CD4-positive, alpha-beta T cell treated with Interferon alpha-2 for 1 hour (primary cell): ENCODE data around the gene CAPN8.

Experiments used
- DNase-seq, 2 donors: peaks; one replicate each; pipeline ENCODE4 v3.0.0-alpha.2; 2020 to 2022

Gene CAPN8

GRCh38 chr1:223652436-223652941, 13.0 kb downstream of the CAPN8 start:
- no peak for DNase-seq

- DNase-seq, result no peak
Observed at GRCh38 chr1:223651291-223651991, 14.1 kb downstream of the CAPN8 start.

DNA sequence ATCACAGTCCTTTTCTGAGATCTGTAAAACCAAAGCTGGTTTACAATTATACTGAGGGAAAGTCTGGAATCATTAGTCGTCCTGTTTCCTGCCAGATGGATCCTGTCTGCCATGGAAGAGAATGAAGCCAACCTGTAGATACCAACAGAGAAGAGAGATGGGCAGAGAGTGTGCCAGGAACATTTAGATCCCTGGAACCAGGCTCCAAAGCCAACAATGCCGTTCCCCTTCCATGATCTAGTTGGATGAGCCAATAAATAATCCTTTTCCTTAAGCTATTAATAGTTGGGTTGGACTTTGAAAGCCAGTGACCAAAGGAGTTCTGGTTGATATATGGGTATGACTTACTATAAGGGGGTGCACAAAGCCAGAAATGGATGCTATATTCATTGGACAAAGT, 15.0 kb downstream of the CAPN8 start:
- no peak for DNase-seq

- no peak for DNase-seq
Observed at GRCh38 chr1:223649222-223649621, 16.3 kb downstream of the CAPN8 start.

DNA sequence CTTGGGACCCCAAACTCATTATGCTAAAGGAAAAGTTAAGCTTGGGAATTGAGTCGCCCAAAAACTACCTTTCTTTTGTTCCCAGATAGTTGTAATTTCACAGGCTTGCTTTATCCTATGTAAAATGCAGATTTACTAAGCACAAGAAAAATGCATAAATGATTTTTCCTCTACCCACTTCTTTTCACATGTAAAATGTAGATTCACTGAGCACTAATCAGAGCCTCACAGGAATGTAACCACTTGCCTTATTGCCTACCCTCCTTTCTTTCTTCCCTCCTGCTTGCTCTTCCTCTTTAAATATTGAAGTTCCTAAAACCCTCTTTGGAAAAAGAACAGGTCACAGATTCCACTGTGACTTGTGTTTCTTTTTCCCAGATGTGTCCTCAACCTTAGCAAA, 18.3 kb downstream of the CAPN8 start:
- no peak for DNase-seq

- no peak for DNase-seq
Observed at GRCh38 chr1:223645903-223646302, 19.6 kb downstream of the CAPN8 start.

DNA sequence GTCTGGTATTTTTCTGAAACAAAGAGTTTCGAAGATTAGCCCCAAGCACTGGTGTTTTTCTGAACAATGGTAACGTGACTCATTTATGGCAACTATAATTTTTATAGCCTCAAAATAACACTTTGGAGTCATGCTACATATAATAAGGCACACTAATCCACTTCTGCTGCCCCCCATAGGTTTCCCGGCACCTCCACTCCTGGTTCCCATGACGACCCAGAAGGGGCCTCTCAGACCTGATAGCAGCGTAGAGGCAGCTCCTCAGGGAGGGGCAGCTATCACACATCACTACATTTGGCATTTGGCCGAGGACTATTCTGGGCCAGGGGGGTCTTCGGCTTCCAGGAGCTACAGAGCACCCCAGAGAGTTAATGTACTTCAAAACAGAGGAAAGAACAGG, 23.3 kb downstream of the CAPN8 start:
- DNase-seq, result no peak

- no peak for DNase-seq
Observed at GRCh38 chr1:223641523-223642039, 23.9 kb downstream of the CAPN8 start.

- DNase-seq, result peak in 1 of 2 donors; percentile 3
Observed at GRCh38 chr1:223639331-223639749, 26.2 kb downstream of the CAPN8 start.

- DNase-seq, result no peak
Observed at GRCh38 chr1:223635236-223635635, 30.3 kb downstream of the CAPN8 start.

DNA sequence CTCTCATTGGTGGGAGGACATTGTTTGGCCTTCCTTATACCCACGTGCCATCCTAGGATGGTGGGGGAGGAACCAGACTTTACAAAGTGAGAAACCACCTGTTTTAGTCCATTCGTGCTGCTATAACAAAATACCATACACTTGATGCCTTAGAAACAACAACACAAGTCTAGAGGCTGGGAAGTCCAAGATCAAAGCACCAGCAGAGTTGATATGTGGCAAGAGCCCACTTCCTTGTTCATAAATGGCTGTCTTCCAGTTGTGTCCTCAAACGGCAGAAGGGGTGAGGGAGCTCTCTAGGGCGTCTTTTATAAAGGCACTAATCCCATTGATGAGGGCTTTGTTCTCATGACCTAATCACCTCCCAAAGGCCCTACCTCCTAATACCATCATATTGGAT, 31.1 kb downstream of the CAPN8 start:
- no peak for DNase-seq

GRCh38 chr1:223631956-223632355, 33.5 kb downstream of the CAPN8 start:
- DNase-seq, result no peak

DNA sequence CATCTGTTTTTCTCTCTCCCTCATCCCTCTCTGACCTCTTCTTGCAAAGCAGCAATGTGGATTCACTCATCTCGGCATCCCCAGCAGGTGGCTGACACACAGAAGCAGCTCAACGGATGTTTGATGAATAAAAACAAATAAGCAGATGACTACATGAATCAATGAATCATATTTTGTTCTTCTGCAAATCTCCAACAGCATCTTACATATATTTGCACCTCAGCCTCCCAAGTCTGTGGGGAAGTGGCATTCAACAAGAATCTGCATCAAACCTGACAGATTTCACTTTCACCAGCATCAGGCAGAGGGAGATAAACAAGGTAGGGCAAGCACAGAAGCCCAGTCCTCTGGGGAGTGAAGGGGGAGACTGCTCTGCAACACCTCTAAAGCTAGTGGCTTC, 34.0 kb downstream of the CAPN8 start:
- no peak for DNase-seq

DNA sequence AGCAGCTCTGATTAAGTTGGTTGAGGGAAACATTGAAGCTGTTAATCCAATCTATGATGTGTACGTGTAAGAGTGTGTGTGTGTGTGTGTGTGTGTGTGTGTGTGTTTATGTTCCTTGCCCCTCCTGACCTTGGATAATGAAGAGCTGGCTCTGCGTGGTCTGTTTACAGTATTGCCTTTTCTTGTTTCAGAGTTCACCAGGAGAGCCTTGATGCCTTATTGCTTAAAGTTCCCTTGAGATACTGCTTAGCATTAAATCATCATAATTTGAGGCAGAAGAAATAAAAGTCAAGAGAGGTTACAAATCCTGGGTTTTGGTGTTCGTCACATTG, 36.4 kb downstream of the CAPN8 start:
- no peak for DNase-seq

DNA sequence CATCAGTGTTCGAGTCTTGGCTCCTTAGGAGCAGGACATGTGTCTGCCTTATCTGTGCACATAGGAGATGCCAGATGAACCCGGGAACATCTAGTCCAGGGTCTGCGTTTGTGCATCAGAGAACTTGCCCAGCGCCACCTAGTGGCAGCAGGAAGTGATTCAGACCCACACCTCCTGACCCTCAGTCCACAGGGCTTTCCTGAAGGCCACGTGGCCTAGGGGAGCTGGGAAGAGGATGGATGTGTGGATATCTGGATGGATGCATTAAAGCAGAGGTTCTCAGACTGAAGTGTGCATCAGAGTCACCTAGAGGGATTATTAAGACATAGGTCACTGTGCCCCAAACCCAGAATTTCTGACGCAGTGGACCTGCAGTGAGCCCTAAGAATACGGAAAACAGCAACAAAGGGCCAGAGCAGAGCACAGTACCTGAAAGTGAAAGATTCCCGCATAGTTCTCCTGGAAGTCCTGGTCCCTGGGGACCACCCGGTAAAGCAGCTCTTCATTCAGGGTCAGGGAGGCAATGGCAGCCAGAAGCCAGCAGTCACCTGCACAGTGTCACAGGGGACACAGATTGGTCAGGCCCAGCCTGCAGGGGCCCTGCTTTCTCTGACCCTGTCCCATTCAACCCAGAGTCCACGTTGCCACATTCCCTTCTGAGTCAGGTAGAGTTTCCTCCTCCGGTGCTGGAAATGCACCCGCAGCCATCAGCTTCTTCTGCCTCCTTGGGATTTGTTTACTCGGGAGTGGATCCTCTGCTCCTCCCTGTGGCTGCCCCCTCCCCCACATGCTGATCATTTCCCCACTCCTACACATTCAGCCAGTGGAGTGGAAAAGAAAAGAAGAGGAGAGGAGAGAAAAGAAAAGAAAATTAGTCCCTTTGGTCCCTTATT, 37.0 kb downstream of the CAPN8 start:
- DNase-seq, result peak; percentile 13 to 47

GRCh38 chr1:223622132-223622842, 43.2 kb downstream of the CAPN8 start:
- DNase-seq, result no peak

DNA sequence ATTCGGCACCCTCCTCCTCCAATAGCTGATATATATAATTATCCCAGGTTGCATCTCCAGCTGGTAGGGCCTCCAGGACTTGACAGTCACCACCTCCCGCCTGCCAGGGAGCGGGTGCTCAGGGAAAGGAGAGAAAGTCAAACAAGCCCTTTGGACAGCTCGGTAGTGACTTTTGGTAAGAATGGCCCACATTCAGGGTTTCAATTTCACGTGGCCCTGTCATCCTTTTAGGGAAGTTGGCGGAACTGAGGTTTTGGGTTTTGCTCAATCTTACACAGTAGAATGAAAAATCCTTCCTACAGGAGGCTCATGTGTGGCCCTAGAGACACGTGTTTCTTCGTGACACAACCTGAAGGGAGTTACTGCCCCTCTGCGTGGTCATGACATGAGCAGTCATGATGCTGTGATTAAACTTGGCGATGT, 44.2 kb downstream of the CAPN8 start:
- DNase-seq, result peak; percentile 1 to 11

DNA sequence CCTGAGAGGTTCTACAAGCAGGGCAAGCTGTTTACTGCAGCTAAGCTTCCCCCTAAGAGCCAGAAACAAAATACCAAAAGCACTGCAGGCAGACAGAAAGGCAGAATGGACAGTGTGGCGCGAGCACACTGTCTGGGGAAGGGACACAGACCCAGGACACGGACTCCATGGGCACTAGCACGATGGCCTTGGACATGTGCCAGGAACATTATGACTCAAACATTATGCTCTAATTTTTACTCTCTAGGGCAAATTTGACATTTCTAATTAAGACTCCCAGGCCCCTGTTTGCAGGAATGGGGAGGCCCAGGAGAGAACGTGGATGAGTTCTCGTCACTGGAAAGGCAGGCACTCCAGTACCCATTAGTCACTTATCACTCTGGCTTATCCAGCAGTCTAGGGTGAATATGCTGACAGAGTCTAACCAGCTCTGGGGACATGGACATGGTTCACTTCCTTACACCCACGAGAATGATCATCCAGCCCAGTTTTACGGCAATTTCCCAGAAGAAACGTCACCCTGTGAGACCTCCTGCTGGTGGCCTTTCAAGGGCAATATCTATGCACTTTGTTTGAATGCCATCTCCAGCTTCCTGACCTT, 45.1 kb downstream of the CAPN8 start:
- DNase-seq, result no peak

DNA sequence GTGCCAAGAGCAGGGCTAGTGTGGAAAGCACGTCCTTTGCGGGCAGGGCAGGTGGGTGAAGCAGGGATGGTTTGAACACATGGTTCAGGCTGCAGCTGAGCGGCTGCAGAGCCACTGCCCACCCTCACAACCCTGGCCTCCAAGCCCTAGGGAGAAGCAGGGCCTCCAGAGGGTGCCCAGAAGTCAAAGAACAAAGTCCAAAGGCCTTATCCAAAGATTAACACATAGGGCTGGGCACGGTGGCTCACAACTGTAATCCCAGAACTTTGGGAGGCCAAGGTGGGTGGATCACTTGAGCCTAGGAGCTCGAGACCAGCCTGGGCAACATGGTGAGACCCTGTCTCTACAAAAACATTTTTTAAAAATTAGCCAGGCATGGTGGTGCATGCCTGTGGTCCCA, 46.8 kb downstream of the CAPN8 start:
- DNase-seq, result no peak

DNA sequence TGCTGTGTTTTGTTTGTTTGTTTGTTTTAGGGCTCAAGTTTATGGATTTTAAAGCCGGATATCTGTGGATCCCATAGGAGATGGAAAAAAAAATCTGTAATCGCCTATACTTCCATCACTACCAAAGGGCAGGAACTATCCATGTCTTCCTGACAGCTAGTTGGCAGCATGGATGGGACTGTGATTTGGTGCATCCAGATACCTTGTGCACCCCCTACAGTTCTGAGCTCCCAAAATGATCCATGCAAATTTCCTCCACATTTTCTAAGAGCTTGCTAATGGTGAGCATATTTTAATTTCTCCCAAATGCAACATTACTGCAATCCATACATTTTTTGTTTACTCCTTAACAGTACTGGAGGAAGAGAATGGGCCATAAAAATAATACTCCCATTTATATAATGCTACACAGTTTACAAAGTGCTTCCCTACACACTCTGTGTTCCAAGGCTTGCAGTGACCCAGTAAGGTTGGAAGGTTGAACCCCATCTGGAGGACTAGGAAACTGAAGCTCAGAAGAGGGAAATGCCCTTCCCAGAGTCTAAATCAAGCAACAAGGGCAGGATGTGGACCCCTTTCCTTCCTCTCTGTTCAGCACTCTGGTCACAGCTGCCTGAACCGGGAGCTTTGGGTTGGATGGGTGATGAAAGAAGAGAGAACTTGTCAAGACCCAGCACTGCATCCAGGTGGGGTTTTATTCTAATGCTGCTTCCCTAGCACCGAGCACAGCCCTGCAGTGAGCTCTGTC, 48.0 kb downstream of the CAPN8 start:
- no peak for DNase-seq

DNA sequence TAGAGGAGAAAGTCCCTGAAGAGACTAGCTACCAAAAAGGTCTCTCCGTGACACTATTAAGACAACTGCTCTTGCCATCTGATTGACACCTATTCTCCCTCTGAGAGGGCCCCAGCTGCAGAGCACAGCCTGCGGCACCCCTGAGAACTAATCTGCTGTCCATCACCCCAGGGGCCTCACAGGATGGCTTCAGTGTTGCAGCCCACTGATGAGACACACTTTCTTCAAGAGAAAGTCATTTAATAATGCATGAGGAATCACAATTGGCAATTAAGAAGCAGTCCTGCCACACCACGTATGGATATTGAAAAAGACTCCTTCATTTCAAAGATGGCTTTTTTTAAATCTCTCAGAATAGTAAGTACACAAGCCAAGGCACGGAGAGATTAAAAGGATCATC, 48.9 kb downstream of the CAPN8 start:
- DNase-seq, result no peak

- no peak for DNase-seq
Observed at GRCh38 chr1:223611936-223612335, 53.6 kb downstream of the CAPN8 start.
